SK-N-SH (cell line): ENCODE data around the gene MAGEA4. TPM values are rescaled to one million over a fixed set of nuclear protein-coding genes. Genes with fewer than 3 reads are reported as not detected.

Experiments
- CTCF ChIA-PET: fragments of 300-600, 350-600 bp; formaldehyde crosslinking; extraction: SDS; loops from one replicate; lab custom pipeline; 2021; lab: Yijun Ruan, JAX
- POLR2A ChIA-PET: fragments of 350-600 bp; sonication (Branson Sonifier 250); formaldehyde crosslinking; extraction: SDS; loops from one replicate; lab custom pipeline; 2020; ENCODE audit warnings: antibody characterized with exemption, inconsistent platforms; lab: Yijun Ruan, JAX
- DNase-seq: peaks from one replicate; pipeline ENCODE4 v3.0.0; 2012
- H2AFZ ChIP-seq: fragments of 200-600 bp; sonication (generic); 2 replicates; pipeline ENCODE4 v1.8.1; 2016; ENCODE audit warnings: antibody characterized with exemption, mild to moderate bottlenecking, low read depth
- H3F3A ChIP-seq: fragments of 200-600 bp; sonication (generic); replicated peaks from 2 replicates; pipeline ENCODE3; 2016; ENCODE audit warnings: antibody characterized with exemption, mild to moderate bottlenecking; ENCODE audit not compliant: insufficient read depth
- H3K27ac ChIP-seq, 2 experiments: fragments of 200-500 bp in 1 of 2; fragments of 200-600 bp in 1 of 2; sonication (Bioruptor generic) in 1 of 2; sonication (generic), shearing (Covaris generic) in 1 of 2; 2 replicates each; pipeline versions ENCODE4 v1.5.1 to v1.6.1; 2014 to 2016; ENCODE audit warnings: low read depth in 2 of 2, inconsistent platforms in 1 of 2, low read length in 1 of 2, mild to moderate bottlenecking in 1 of 2, mixed read lengths in 1 of 2
- H3K27me3 ChIP-seq: fragments of 200-600 bp; sonication (generic), shearing (Covaris generic); 2 replicates; pipeline ENCODE4 v1.6.1; 2016; ENCODE audit warnings: mixed run types; ENCODE audit not compliant: insufficient read depth
- H3K36me3 ChIP-seq, 2 experiments: fragments of 200-500 bp in 1 of 2; fragments of 200-600 bp in 1 of 2; sonication (Bioruptor generic) in 1 of 2; sonication (generic) in 1 of 2; replicated peaks in 1 of 2; 2 replicates each; pipeline versions ENCODE3 to v1.5.1; 2014 to 2016; ENCODE audit warnings: low read length in 1 of 2, mild to moderate bottlenecking in 1 of 2; ENCODE audit not compliant: insufficient read depth in 2 of 2, control insufficient read depth in 1 of 2
- H3K4me1 ChIP-seq, 2 experiments: fragments of 200-500 bp in 1 of 2; fragments of 200-600 bp in 1 of 2; sonication (Bioruptor generic) in 1 of 2; sonication (generic), shearing (Covaris generic) in 1 of 2; 2 replicates each; pipeline versions ENCODE4 v1.5.1 to v1.6.1; 2014 to 2016; ENCODE audit warnings: low read depth in 1 of 2, low read length in 1 of 2, mixed run types in 1 of 2; ENCODE audit not compliant: insufficient read depth in 2 of 2, control insufficient read depth in 1 of 2
- H3K4me2 ChIP-seq: fragments of 200-600 bp; sonication (generic), shearing (Covaris generic); 2 replicates; pipeline ENCODE4 v1.6.1; 2017; ENCODE audit warnings: mixed run types
- H3K4me3 ChIP-seq, 2 experiments: fragments of 200-500 bp in 1 of 2; fragments of 200-600 bp in 1 of 2; sonication (Bioruptor generic) in 1 of 2; sonication (generic), shearing (Covaris generic) in 1 of 2; 2 replicates each; pipeline versions ENCODE4 v1.5.1 to v1.8.1; 2014 to 2016; ENCODE audit warnings: low read depth in 2 of 2, inconsistent platforms in 1 of 2, low read length in 1 of 2, mild to moderate bottlenecking in 1 of 2, mixed read lengths in 1 of 2, moderate library complexity in 1 of 2
- H3K79me2 ChIP-seq: fragments of 200-600 bp; sonication (generic); 2 replicates; pipeline ENCODE4 v1.8.1; 2017; ENCODE audit warnings: mild to moderate bottlenecking; ENCODE audit not compliant: insufficient read depth
- H3K9ac ChIP-seq: fragments of 200-600 bp; sonication (generic); 2 replicates; pipeline ENCODE4 v1.6.1; 2017; ENCODE audit warnings: mixed run types
- H3K9me2 ChIP-seq: fragments of 200-600 bp; sonication (generic); 2 replicates; pipeline ENCODE4 v1.6.1; 2017; ENCODE audit warnings: mixed run types
- H3K9me3 ChIP-seq: fragments of 200-600 bp; sonication (generic); 2 replicates; pipeline ENCODE4 v1.6.1; 2017; ENCODE audit warnings: mixed run types, mild to moderate bottlenecking, moderate library complexity
- H4K20me1 ChIP-seq: fragments of 200-600 bp; sonication (generic); 2 replicates; pipeline ENCODE4 v1.6.1; 2017; ENCODE audit warnings: mild to moderate bottlenecking, mixed run types; ENCODE audit not compliant: insufficient read depth
- NFIC ChIP-seq: IDR thresholded peaks from 2 replicates; pipeline ENCODE4 v1.4.0; 2012; ENCODE audit warnings: borderline replicate concordance
- TAF1 ChIP-seq: IDR thresholded peaks from 2 replicates; pipeline ENCODE4 v1.6.1; 2012; ENCODE audit warnings: low read depth, mild to moderate bottlenecking, low read length, moderate library complexity, borderline replicate concordance
- WGBS: methylation state at CpG from one replicate; pipeline ENCODE4 v1.1.6; 2017; ENCODE audit warnings: low lambda C conversion rate; 5-methylcytosine and 5-hydroxymethylcytosine counted together
- polyA plus RNA-seq, 3 experiments: library from polyadenylated mRNA; depleted of rRNA; stranded (reverse); fragments of >200 nt; gene quantifications; 2 replicates each; pipeline ENCODE4 v1.2.3, GENCODE V29; 2012

MAGEA4 gene
- polyA plus RNA-seq, 1 of the 3 experiments (the other 2 are of a cell fraction), result 0.10 TPM

- Histone ChIP-seq H3K9me2 (no peaks in the 10 kb centered on the region), H3K9ac (peak overlapping the region; percentile 71), H3K27ac (peak overlapping the region in 1 of 2 experiments; percentile 46; a peak in 1 of 4 replicates), H3K4me2 (peak overlapping the region; percentile 77), H3K36me3 (peaks cover 0 to under 1% of the 10 kb centered on the region in 2 experiments), H3K9me3 (no peaks in the 10 kb centered on the region), H3K4me1 (peaks cover 0 to 6% of the 10 kb centered on the region in 2 experiments; a peak in 2 of 4 replicates), H2AFZ (no peak overlapping the region), H4K20me1 (no peaks in the 10 kb centered on the region), H3K79me2 (peaks cover 30% of the 10 kb centered on the region), H3K27me3 (peaks cover 9% of the 10 kb centered on the region; the same call in 1 of the 2 replicates), H3F3A (peaks cover 8% of the 10 kb centered on the region), H3K4me3 (peak overlapping the region; percentile 48 to 68; a peak in 3 of 4 replicates)
- ChIA-PET CTCF (no interaction called here), POLR2A (no interaction called here)
- DNase-seq, result peak; percentile 19
- TF ChIP-seq NFIC, result peak; percentile 16; the same call in 1 of the 2 replicates
- no peak for TF ChIP-seq TAF1
- 5% methylated on average over 11 of the region's 21 CpGs for WGBS
Observed at GRCh38 chrX:151973851-151974335, 61.2 kb downstream of the MAGEA4 start.

Other genes with a start within 250 kb of the MAGEA4 start
- gene PRRG3, start 217.4 kb upstream of the MAGEA4 start, polyA plus RNA-seq (2012; rRNA removed), result not detected in 2 replicates
- gene FATE1, start 196.9 kb upstream of the MAGEA4 start, polyA plus RNA-seq (2012; rRNA removed), result not detected in 2 replicates
- not detected in 2 replicates for gene CNGA2, start 178.1 kb upstream of the MAGEA4 start, polyA plus RNA-seq (2012; rRNA removed)
- gene GABRE, start 61.8 kb downstream of the MAGEA4 start, polyA plus RNA-seq (2012; rRNA removed), result 8.1 and 12.2 TPM in 2 replicates
- 49.8 and 74.0 TPM in 2 replicates for gene MAGEA10, start 225.7 kb downstream of the MAGEA4 start, polyA plus RNA-seq (2012; rRNA removed)